GM23338 (cell line): ENCODE results near the gene PCCB. TPM values are rescaled to one million over a fixed set of nuclear protein-coding genes. Genes with fewer than 3 reads are reported as not detected.

Experiments
- ATAC-seq: fragments of 200-7000 bp; cut with Tn5 transposase; 3 replicates; pipeline ENCODE4 v1.9.1; 2020
- DNase-seq: peaks from one replicate; pipeline ENCODE4 v3.0.0-alpha.2; 2015; ENCODE audit warnings: low spot score
- H2AFZ ChIP-seq: fragments of 200-600 bp; sonication (generic); 2 replicates; pipeline ENCODE4 v1.8.0; 2016; ENCODE audit warnings: antibody characterized with exemption, mild to moderate bottlenecking, moderate library complexity
- H3F3A ChIP-seq: fragments of 200-600 bp; sonication (generic); replicated peaks from 2 replicates; pipeline ENCODE4 v1.8.0; 2017; ENCODE audit warnings: antibody characterized with exemption, mixed run types, low read depth
- H3K27ac ChIP-seq: fragments of 200-600 bp; sonication (generic); 2 replicates; pipeline ENCODE4 v1.6.1; 2016; ENCODE audit warnings: low read depth
- H3K27me3 ChIP-seq: fragments of 200-600 bp; sonication (generic); 2 replicates; pipeline ENCODE4 v1.8.0; 2016; ENCODE audit warnings: mild to moderate bottlenecking, mixed run types, moderate library complexity; ENCODE audit not compliant: insufficient read depth
- H3K36me3 ChIP-seq: fragments of 200-600 bp; sonication (generic); 2 replicates; pipeline ENCODE4 v1.8.0; 2016; ENCODE audit warnings: mild to moderate bottlenecking; ENCODE audit not compliant: insufficient read depth
- H3K4me1 ChIP-seq: fragments of 200-600 bp; sonication (generic); 2 replicates; pipeline ENCODE4 v1.8.0; 2016; ENCODE audit warnings: mild to moderate bottlenecking, moderate library complexity; ENCODE audit not compliant: insufficient read depth
- H3K4me2 ChIP-seq: fragments of 200-600 bp; sonication (generic); 2 replicates; pipeline ENCODE4 v1.7.1; 2017; ENCODE audit warnings: mixed run types
- H3K4me3 ChIP-seq: fragments of 200-600 bp; sonication (generic); 2 replicates; pipeline ENCODE4 v1.6.1; 2016; ENCODE audit warnings: mixed run types
- H3K79me2 ChIP-seq: fragments of 200-600 bp; sonication (generic); replicated peaks from 2 replicates; pipeline ENCODE4 v1.8.0; 2017; ENCODE audit warnings: mild to moderate bottlenecking; ENCODE audit not compliant: insufficient read depth
- H3K9me2 ChIP-seq: fragments of 200-600 bp; sonication (generic); 2 replicates; pipeline ENCODE4 v1.8.0; 2017; ENCODE audit not compliant: insufficient read depth
- H4K20me1 ChIP-seq: fragments of 200-600 bp; sonication (generic); replicated peaks from 2 replicates; pipeline ENCODE4 v1.8.0; 2017; ENCODE audit warnings: mild to moderate bottlenecking; ENCODE audit not compliant: insufficient read depth
- H3K27ac Mint-ChIP-seq: 2 replicates; pipeline ENCODE4 v1.8.0; 2020; ENCODE audit warnings: inconsistent platforms, mild to moderate bottlenecking, moderate library complexity, mixed read lengths
- H3K27me3 Mint-ChIP-seq: 3 replicates; pipeline ENCODE4 v1.8.0; 2022; ENCODE audit warnings: low read depth, mild to moderate bottlenecking, moderate library complexity, mixed read lengths, inconsistent platforms; ENCODE audit not compliant: insufficient read depth, poor library complexity
- H3K36me3 Mint-ChIP-seq: 3 replicates; pipeline ENCODE4 v1.8.0; 2021; ENCODE audit warnings: low read depth, mild to moderate bottlenecking, inconsistent platforms, moderate library complexity, mixed read lengths
- H3K4me1 Mint-ChIP-seq: 3 replicates; pipeline ENCODE4 v1.8.0; 2020; ENCODE audit warnings: mild to moderate bottlenecking, inconsistent platforms, mixed read lengths
- H3K4me3 Mint-ChIP-seq: 3 replicates; pipeline ENCODE4 v1.8.0; 2021; ENCODE audit warnings: moderate library complexity, mild to moderate bottlenecking, inconsistent platforms, mixed read lengths
- H3K9me3 Mint-ChIP-seq: 3 replicates; pipeline ENCODE4 v1.8.0; 2020; ENCODE audit warnings: moderate library complexity, mild to moderate bottlenecking, inconsistent platforms, mixed read lengths
- CREB1 ChIP-seq: fragments of 250-450 bp; sonication (Bioruptor Pico); IDR thresholded peaks from 2 replicates; pipeline ENCODE4 v1.5.0; 2020; ENCODE audit warnings: low read depth, mild to moderate bottlenecking, moderate library complexity
- ETS1 ChIP-seq: IDR thresholded peaks from 2 replicates; pipeline ENCODE4 v1.6.1; 2016; ENCODE audit warnings: antibody characterized with exemption
- EZH2phosphoT487 ChIP-seq: fragments of 200-600 bp; sonication (generic); IDR thresholded peaks from one replicate; pipeline ENCODE4 v1.8.1; 2018; ENCODE audit warnings: antibody characterized with exemption; ENCODE audit not compliant: unreplicated experiment
- JUNB ChIP-seq: IDR thresholded peaks from one replicate; pipeline ENCODE4 v1.6.1; 2016; ENCODE audit warnings: antibody characterized with exemption; ENCODE audit not compliant: unreplicated experiment
- NANOG ChIP-seq: IDR thresholded peaks from 2 replicates; pipeline ENCODE4 v1.6.1; 2016; ENCODE audit warnings: antibody characterized with exemption, borderline replicate concordance
- POLR2AphosphoS5 ChIP-seq: IDR thresholded peaks from 2 replicates; pipeline ENCODE4 v1.6.1; 2016; ENCODE audit warnings: antibody characterized with exemption, low read depth
- STAT1 ChIP-seq: IDR thresholded peaks from one replicate; pipeline ENCODE4 v1.6.1; 2016; ENCODE audit warnings: antibody characterized with exemption; ENCODE audit not compliant: unreplicated experiment
- ZNF114 ChIP-seq: fragments of 250-450 bp; sonication (Bioruptor Pico); IDR thresholded peaks from 2 replicates; pipeline ENCODE4 v1.5.0; 2020; ENCODE audit warnings: mild to moderate bottlenecking, moderate library complexity
- polyA plus RNA-seq: library from polyadenylated mRNA; unstranded; fragments of >200 nt; fragmentation: Nextera tagmentation; extraction: Ambion mirVana; gene quantifications from 2 replicates; pipeline ENCODE4 v1.2.1, GENCODE V29; 2016
- total RNA-seq: library from RNA; depleted of rRNA; stranded (reverse); fragments of >200 nt; shearing (Covaris generic); gene quantifications from 2 replicates; pipeline ENCODE4 v1.2.3, GENCODE V29; 2014
- TF ChIP-seq, protein P1 (sequence below), 2 experiments: fragments of 200-600 bp in 1 of 2; sonication (generic) in 1 of 2; conservative IDR thresholded peaks; 2 replicates each; pipeline versions ENCODE4 v1.5.1 to v1.6.1; 2016 to 2017; ENCODE audit warnings: antibody characterized with exemption in 2 of 2, low read depth in 2 of 2, mild to moderate bottlenecking in 2 of 2, moderate library complexity in 1 of 2
- TF ChIP-seq, protein P2 (sequence below): fragments of 250-450 bp; sonication (Bioruptor Pico); IDR thresholded peaks from 2 replicates; pipeline ENCODE4 v1.5.0; 2020; ENCODE audit warnings: mild to moderate bottlenecking, moderate library complexity
- TF ChIP-seq, protein P3 (sequence below): IDR thresholded peaks from one replicate; pipeline ENCODE4 v1.6.1; 2018; ENCODE audit warnings: antibody characterized with exemption; ENCODE audit not compliant: unreplicated experiment

PCCB gene
- total and polyA plus RNA-seq, 2 experiments from 2014 or later: 42.7 to 76.8 TPM

DNA sequence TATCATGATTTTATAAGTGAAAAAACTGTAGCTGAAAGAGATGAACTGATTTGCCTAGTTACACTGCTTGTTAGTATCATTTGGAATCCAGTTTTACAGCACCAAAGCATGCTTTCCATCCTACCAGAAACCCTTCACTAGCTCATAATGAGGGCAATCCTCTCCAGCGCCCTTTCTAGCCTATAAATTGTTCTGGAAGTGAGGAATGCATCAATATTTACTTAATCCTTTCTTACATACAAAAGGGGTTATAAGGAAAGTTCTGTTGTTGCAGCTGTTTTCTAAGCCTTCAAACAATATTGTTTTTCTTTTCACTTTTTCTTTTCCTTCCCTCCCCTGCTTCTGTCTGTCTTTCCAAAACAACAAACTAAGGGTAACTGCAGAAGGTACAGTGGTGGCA is 11.0 kb upstream of the PCCB start:
- H3F3A ChIP-seq: no peaks in the 10 kb centered on the region
- no peaks in the 10 kb centered on the region for H3K79me2 ChIP-seq
- no peaks in the 10 kb centered on the region for H3K9me3 Mint-ChIP-seq
- H3K4me1 ChIP-seq: peaks cover 10% of the 10 kb centered on the region
- H4K20me1 ChIP-seq: no peaks in the 10 kb centered on the region
- no peak overlapping the region for H3K4me3 Mint-ChIP-seq
- no peak overlapping the region for H3K4me3 ChIP-seq
- no peaks in the 10 kb centered on the region; the same call in 1 of the 2 replicates for H3K9me2 ChIP-seq
- no peak overlapping the region for H3K27ac Mint-ChIP-seq
- peaks cover 24% of the 10 kb centered on the region for H3K4me1 Mint-ChIP-seq
- no peak for TF ChIP-seq STAT1
- TF ChIP-seq EZH2phosphoT487: no peak
- TF ChIP-seq, protein P1, sequence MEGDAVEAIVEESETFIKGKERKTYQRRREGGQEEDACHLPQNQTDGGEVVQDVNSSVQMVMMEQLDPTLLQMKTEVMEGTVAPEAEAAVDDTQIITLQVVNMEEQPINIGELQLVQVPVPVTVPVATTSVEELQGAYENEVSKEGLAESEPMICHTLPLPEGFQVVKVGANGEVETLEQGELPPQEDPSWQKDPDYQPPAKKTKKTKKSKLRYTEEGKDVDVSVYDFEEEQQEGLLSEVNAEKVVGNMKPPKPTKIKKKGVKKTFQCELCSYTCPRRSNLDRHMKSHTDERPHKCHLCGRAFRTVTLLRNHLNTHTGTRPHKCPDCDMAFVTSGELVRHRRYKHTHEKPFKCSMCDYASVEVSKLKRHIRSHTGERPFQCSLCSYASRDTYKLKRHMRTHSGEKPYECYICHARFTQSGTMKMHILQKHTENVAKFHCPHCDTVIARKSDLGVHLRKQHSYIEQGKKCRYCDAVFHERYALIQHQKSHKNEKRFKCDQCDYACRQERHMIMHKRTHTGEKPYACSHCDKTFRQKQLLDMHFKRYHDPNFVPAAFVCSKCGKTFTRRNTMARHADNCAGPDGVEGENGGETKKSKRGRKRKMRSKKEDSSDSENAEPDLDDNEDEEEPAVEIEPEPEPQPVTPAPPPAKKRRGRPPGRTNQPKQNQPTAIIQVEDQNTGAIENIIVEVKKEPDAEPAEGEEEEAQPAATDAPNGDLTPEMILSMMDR (conservative IDR thresholded peaks at IDR 0.05; ENCODE audit: low read depth in 2 of 2): no peak
- TF ChIP-seq NANOG: no peak
- TF ChIP-seq, protein P2, sequence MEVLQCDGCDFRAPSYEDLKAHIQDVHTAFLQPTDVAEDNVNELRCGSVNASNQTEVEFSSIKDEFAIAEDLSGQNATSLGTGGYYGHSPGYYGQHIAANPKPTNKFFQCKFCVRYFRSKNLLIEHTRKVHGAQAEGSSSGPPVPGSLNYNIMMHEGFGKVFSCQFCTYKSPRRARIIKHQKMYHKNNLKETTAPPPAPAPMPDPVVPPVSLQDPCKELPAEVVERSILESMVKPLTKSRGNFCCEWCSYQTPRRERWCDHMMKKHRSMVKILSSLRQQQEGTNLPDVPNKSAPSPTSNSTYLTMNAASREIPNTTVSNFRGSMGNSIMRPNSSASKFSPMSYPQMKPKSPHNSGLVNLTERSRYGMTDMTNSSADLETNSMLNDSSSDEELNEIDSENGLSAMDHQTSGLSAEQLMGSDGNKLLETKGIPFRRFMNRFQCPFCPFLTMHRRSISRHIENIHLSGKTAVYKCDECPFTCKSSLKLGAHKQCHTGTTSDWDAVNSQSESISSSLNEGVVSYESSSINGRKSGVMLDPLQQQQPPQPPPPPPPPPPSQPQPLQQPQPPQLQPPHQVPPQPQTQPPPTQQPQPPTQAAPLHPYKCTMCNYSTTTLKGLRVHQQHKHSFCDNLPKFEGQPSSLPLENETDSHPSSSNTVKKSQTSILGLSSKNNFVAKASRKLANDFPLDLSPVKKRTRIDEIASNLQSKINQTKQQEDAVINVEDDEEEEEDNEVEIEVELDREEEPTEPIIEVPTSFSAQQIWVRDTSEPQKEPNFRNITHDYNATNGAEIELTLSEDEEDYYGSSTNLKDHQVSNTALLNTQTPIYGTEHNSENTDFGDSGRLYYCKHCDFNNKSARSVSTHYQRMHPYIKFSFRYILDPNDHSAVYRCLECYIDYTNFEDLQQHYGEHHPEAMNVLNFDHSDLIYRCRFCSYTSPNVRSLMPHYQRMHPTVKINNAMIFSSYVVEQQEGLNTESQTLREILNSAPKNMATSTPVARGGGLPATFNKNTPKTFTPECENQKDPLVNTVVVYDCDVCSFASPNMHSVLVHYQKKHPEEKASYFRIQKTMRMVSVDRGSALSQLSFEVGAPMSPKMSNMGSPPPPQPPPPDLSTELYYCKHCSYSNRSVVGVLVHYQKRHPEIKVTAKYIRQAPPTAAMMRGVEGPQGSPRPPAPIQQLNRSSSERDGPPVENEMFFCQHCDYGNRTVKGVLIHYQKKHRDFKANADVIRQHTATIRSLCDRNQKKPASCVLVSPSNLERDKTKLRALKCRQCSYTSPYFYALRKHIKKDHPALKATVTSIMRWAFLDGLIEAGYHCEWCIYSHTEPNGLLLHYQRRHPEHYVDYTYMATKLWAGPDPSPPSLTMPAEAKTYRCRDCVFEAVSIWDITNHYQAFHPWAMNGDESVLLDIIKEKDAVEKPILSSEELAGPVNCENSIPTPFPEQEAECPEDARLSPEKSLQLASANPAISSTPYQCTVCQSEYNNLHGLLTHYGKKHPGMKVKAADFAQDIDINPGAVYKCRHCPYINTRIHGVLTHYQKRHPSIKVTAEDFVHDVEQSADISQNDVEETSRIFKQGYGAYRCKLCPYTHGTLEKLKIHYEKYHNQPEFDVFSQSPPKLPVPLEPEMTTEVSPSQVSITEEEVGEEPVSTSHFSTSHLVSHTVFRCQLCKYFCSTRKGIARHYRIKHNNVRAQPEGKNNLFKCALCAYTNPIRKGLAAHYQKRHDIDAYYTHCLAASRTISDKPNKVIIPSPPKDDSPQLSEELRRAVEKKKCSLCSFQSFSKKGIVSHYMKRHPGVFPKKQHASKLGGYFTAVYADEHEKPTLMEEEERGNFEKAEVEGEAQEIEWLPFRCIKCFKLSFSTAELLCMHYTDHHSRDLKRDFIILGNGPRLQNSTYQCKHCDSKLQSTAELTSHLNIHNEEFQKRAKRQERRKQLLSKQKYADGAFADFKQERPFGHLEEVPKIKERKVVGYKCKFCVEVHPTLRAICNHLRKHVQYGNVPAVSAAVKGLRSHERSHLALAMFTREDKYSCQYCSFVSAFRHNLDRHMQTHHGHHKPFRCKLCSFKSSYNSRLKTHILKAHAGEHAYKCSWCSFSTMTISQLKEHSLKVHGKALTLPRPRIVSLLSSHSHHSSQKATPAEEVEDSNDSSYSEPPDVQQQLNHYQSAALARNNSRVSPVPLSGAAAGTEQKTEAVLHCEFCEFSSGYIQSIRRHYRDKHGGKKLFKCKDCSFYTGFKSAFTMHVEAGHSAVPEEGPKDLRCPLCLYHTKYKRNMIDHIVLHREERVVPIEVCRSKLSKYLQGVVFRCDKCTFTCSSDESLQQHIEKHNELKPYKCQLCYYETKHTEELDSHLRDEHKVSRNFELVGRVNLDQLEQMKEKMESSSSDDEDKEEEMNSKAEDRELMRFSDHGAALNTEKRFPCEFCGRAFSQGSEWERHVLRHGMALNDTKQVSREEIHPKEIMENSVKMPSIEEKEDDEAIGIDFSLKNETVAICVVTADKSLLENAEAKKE (CRISPR knock-in tag): no peak
- no peak for TF ChIP-seq ETS1
- TF ChIP-seq ZNF114 (CRISPR knock-in tag): no peak
- no peak for TF ChIP-seq CREB1 (CRISPR knock-in tag)
- TF ChIP-seq, protein P3, sequence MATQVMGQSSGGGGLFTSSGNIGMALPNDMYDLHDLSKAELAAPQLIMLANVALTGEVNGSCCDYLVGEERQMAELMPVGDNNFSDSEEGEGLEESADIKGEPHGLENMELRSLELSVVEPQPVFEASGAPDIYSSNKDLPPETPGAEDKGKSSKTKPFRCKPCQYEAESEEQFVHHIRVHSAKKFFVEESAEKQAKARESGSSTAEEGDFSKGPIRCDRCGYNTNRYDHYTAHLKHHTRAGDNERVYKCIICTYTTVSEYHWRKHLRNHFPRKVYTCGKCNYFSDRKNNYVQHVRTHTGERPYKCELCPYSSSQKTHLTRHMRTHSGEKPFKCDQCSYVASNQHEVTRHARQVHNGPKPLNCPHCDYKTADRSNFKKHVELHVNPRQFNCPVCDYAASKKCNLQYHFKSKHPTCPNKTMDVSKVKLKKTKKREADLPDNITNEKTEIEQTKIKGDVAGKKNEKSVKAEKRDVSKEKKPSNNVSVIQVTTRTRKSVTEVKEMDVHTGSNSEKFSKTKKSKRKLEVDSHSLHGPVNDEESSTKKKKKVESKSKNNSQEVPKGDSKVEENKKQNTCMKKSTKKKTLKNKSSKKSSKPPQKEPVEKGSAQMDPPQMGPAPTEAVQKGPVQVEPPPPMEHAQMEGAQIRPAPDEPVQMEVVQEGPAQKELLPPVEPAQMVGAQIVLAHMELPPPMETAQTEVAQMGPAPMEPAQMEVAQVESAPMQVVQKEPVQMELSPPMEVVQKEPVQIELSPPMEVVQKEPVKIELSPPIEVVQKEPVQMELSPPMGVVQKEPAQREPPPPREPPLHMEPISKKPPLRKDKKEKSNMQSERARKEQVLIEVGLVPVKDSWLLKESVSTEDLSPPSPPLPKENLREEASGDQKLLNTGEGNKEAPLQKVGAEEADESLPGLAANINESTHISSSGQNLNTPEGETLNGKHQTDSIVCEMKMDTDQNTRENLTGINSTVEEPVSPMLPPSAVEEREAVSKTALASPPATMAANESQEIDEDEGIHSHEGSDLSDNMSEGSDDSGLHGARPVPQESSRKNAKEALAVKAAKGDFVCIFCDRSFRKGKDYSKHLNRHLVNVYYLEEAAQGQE: no peak
- no peak for TF ChIP-seq POLR2AphosphoS5
- no peak for TF ChIP-seq JUNB
- no peak overlapping the region for H3K4me2 ChIP-seq
- H3K27me3 ChIP-seq: 0 out of 2 replicates have a peak, but pooled peaks cover 4% of the 10 kb centered on the region
- H3K27ac ChIP-seq: no peak overlapping the region
- no peaks in the 10 kb centered on the region for H3K36me3 Mint-ChIP-seq
- H3K36me3 ChIP-seq: no peaks in the 10 kb centered on the region
- ATAC-seq: no peak
- peaks cover 13% of the 10 kb centered on the region for H3K27me3 Mint-ChIP-seq
- no peak overlapping the region for H2AFZ ChIP-seq
- DNase-seq: no peak
